HG02852 (cell line): ENCODE measurements around the gene NPAS3.

Experiments used
- ATAC-seq: cut with Tn5 transposase; IDR thresholded peaks from one replicate; pipeline ENCODE4 v1.9.1; 2021; ENCODE audit warnings: mild to moderate bottlenecking, moderate library complexity; ENCODE audit not compliant: unreplicated experiment

NPAS3 gene

GRCh38 chr14:33369041-33369440 lies 430.4 kb downstream of the NPAS3 start:
- no peak for ATAC-seq

GRCh38 chr14:33369972-33370371 lies 431.3 kb downstream of the NPAS3 start:
- ATAC-seq, result peak; percentile 96

- ATAC-seq, result peak; percentile 4
Measured at GRCh38 chr14:33370426-33370825, 431.7 kb downstream of the NPAS3 start.

GRCh38 chr14:33375196-33375595 lies 436.5 kb downstream of the NPAS3 start:
- no peak for ATAC-seq

GRCh38 chr14:33375786-33376185 lies 437.1 kb downstream of the NPAS3 start:
- no peak for ATAC-seq

- no peak for ATAC-seq
Measured at GRCh38 chr14:33376510-33376909, 437.8 kb downstream of the NPAS3 start.

GRCh38 chr14:33377596-33378390 lies 439.1 kb downstream of the NPAS3 start:
- peak; percentile 89 for ATAC-seq

- no peak for ATAC-seq
Measured at GRCh38 chr14:33381717-33382116, 443.0 kb downstream of the NPAS3 start.

- no peak for ATAC-seq
Measured at GRCh38 chr14:33386140-33386539, 447.5 kb downstream of the NPAS3 start.

GRCh38 chr14:33386781-33387180 lies 448.1 kb downstream of the NPAS3 start:
- no peak for ATAC-seq

GRCh38 chr14:33390335-33390734 lies 451.7 kb downstream of the NPAS3 start:
- no peak for ATAC-seq

GRCh38 chr14:33393231-33393894 lies 454.7 kb downstream of the NPAS3 start:
- no peak for ATAC-seq

- no peak for ATAC-seq
Measured at GRCh38 chr14:33393895-33394368, 455.3 kb downstream of the NPAS3 start.

- ATAC-seq, result no peak
Measured at GRCh38 chr14:33401311-33401710, 462.6 kb downstream of the NPAS3 start.

- ATAC-seq, result no peak
Measured at GRCh38 chr14:33402604-33403003, 463.9 kb downstream of the NPAS3 start.

- ATAC-seq, result no peak
Measured at GRCh38 chr14:33404054-33404453, 465.4 kb downstream of the NPAS3 start.

- ATAC-seq, result no peak
Measured at GRCh38 chr14:33404964-33405574, 466.4 kb downstream of the NPAS3 start.

- ATAC-seq, result no peak
Measured at GRCh38 chr14:33406766-33407165, 468.1 kb downstream of the NPAS3 start.

- no peak for ATAC-seq
Measured at GRCh38 chr14:33408291-33408690, 469.6 kb downstream of the NPAS3 start.

GRCh38 chr14:33412450-33412849 lies 473.8 kb downstream of the NPAS3 start:
- ATAC-seq, result no peak

GRCh38 chr14:33413381-33413780 lies 474.7 kb downstream of the NPAS3 start:
- ATAC-seq, result no peak

GRCh38 chr14:33414041-33414440 lies 475.4 kb downstream of the NPAS3 start:
- no peak for ATAC-seq
